Testis (tissue), 3 donors: ENCODE data around the gene CCNYL1. TPM values are rescaled to one million over a fixed set of nuclear protein-coding genes. Genes with fewer than 3 reads are reported as not detected.

ENCODE experiments used
- DNase-seq: peaks from one replicate; pipeline ENCODE4 v3.0.0-alpha.2; 2019
- H3K27ac ChIP-seq, 2 donors: fragments of 200-600 bp; sonication (generic); one replicate each; pipeline ENCODE4 v1.5.1; 2019
- H3K27me3 ChIP-seq: fragments of 200-600 bp; sonication (generic); one replicate; pipeline ENCODE4 v1.5.1; 2019
- H3K36me3 ChIP-seq: fragments of 200-600 bp; sonication (generic); one replicate; pipeline ENCODE4 v1.5.1; 2017; ENCODE audit warnings: low read depth; ENCODE audit errors: missing control alignments
- H3K4me1 ChIP-seq: fragments of 200-600 bp; sonication (generic); one replicate; pipeline ENCODE4 v1.5.1; 2019
- H3K4me3 ChIP-seq, 2 donors: fragments of 200-600 bp; sonication (generic); one replicate each; pipeline ENCODE4 v1.5.1; 2017 to 2019
- H3K9me3 ChIP-seq: fragments of 200-600 bp; sonication (generic); one replicate; pipeline ENCODE4 v1.5.1; 2017
- POLR2A ChIP-seq: fragments of 450-650 bp; IDR thresholded peaks from one replicate; pipeline ENCODE4 v1.6.1; 2017; ENCODE audit warnings: antibody characterized with exemption, mild to moderate bottlenecking, moderate library complexity
- WGBS, 2 donors: methylation state at CpG; one replicate each; pipeline ENCODE4 v1.1.5; 2018; 5-methylcytosine and 5-hydroxymethylcytosine counted together
- intact Hi-C: fragments of 100-400 bp; cut with DNase I; formaldehyde crosslinking; loops from one replicate; pipeline ENCODE4 v1.15.1; 2023; ENCODE audit warnings: low total_unique reads
- polyA plus RNA-seq: library from polyadenylated mRNA; stranded (reverse); fragments of 350-450 nt; fragmentation: Illumina TruSeq; extraction: RNeasy Lipid Tissue Mini Kit (QIAGEN cat#74804); gene quantifications from one replicate; pipeline ENCODE4 v1.2.3, GENCODE V29; 2014; ENCODE audit warnings: low read depth, low replicate concordance; ENCODE audit not compliant: insufficient read depth
- total RNA-seq, 2 donors: library from RNA; depleted of rRNA; stranded (reverse); fragments of >200 nt; gene quantifications; one replicate each; pipeline ENCODE4 v1.2.3, GENCODE V29; 2016
- TF ChIP-seq, protein P1 (sequence below), 3 experiments: fragments of 450-650 bp in 2 of 3; fragments of 200-600 bp in 1 of 3; sonication (generic) in 1 of 3; IDR thresholded peaks; one replicate each; pipeline ENCODE4 v1.5.1; 2016 to 2019; ENCODE audit warnings: antibody characterized with exemption in 3 of 3, mild to moderate bottlenecking in 2 of 3, moderate library complexity in 1 of 3

The CCNYL1 gene
- total and polyA plus RNA-seq, 3 donors from 2014 or later: 13.8 to 32.5 (median 25.6) TPM

DNA sequence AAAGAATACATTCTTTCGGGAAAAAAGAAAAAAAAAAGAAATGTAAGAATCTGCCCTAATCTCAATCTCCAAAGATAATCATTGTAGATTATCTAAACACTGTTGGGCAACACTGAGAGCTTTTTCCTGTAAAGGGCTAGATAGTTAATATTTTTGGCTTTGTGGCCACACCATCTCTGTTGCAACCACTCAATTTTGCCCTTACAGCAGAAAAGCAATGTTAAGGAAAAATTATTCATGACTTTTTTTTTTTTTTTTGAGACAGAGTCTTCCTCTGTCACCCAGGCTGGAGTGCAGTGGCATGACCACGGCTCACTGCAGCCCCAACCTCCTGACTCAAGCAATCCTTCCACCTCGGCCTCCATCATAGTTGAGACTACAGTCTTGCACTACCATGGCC, 75.6 kb downstream of the CCNYL1 start:
- no peaks in the 10 kb centered on the region for H3K9me3 ChIP-seq
- no peak overlapping the region for H3K4me3 ChIP-seq
- no peak for DNase-seq
- H3K36me3 ChIP-seq: no peaks in the 10 kb centered on the region
- TF ChIP-seq, protein P1, sequence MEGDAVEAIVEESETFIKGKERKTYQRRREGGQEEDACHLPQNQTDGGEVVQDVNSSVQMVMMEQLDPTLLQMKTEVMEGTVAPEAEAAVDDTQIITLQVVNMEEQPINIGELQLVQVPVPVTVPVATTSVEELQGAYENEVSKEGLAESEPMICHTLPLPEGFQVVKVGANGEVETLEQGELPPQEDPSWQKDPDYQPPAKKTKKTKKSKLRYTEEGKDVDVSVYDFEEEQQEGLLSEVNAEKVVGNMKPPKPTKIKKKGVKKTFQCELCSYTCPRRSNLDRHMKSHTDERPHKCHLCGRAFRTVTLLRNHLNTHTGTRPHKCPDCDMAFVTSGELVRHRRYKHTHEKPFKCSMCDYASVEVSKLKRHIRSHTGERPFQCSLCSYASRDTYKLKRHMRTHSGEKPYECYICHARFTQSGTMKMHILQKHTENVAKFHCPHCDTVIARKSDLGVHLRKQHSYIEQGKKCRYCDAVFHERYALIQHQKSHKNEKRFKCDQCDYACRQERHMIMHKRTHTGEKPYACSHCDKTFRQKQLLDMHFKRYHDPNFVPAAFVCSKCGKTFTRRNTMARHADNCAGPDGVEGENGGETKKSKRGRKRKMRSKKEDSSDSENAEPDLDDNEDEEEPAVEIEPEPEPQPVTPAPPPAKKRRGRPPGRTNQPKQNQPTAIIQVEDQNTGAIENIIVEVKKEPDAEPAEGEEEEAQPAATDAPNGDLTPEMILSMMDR (IDR thresholded peaks at IDR 0.05): no peak
- TF ChIP-seq POLR2A: no peak
- no peaks in the 10 kb centered on the region for H3K27me3 ChIP-seq
- WGBS, 2 donors: 91 to 94% methylated on average over 3 of the region's 3 CpGs
- no peak overlapping the region for H3K27ac ChIP-seq
- intact Hi-C loops: no loop called here
- no peaks in the 10 kb centered on the region for H3K4me1 ChIP-seq

DNA sequence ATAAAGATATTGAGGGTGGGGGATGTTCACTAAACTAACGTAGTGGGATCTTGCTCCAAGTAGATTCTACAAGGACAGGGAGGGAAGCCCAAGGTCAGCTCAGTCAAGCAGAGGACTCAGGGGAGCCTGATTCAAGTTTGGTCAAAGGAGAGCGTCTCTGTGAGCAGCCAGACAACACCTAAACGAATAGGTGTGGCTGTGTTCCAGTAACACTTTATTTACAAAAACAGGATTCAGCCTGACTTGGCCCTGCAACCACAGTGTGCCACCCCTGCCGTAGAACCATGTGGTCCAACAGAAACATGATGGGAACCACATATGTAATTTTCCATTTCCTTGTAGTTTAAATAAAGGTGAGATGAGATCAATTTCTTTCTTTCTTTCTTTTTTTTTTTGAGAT, 76.4 kb downstream of the CCNYL1 start:
- no peak for TF ChIP-seq POLR2A
- TF ChIP-seq, protein P1 (IDR thresholded peaks at IDR 0.05): no peak
- DNase-seq: no peak
- H3K27ac ChIP-seq: no peak overlapping the region
- no peaks in the 10 kb centered on the region for H3K36me3 ChIP-seq
- no peaks in the 10 kb centered on the region for H3K4me1 ChIP-seq
- no peak overlapping the region for H3K4me3 ChIP-seq
- whole genome bisulfite sequencing, 2 donors: 66 to 68% methylated on average over 4 of the region's 4 CpGs
- no peaks in the 10 kb centered on the region for H3K27me3 ChIP-seq
- intact Hi-C loops: no loop called here
- no peaks in the 10 kb centered on the region for H3K9me3 ChIP-seq

DNA sequence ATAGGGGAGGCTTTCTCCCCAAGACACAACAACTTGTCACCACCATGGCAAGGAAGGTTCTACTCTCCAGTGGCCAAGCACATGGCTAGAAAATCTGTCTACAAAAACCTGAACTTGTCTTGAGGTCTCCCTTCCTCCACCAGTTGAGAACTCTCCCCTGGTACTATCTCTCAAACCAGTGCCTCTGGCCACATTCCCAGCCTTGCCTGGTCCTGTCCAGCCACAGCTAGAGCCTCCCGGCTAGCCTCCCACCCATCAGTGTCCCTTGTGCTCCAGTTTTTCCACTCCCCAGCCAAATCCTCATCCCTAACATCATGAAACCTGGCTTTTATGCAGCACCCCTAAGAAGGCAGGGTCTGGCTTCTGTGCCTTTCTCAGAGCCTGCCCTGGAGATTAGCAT, 79.5 kb downstream of the CCNYL1 start:
- TF ChIP-seq, protein P1 (IDR thresholded peaks at IDR 0.05): no peak
- no peak for TF ChIP-seq POLR2A
- no peaks in the 10 kb centered on the region for H3K4me1 ChIP-seq
- no peaks in the 10 kb centered on the region for H3K9me3 ChIP-seq
- H3K4me3 ChIP-seq: no peak overlapping the region
- intact Hi-C loops: no loop called here
- WGBS, 2 donors: 50 to 70% methylated on average over 1 of the region's 1 CpG
- no peak for DNase-seq
- H3K36me3 ChIP-seq: no peaks in the 10 kb centered on the region
- no peak overlapping the region for H3K27ac ChIP-seq
- no peaks in the 10 kb centered on the region for H3K27me3 ChIP-seq

DNA sequence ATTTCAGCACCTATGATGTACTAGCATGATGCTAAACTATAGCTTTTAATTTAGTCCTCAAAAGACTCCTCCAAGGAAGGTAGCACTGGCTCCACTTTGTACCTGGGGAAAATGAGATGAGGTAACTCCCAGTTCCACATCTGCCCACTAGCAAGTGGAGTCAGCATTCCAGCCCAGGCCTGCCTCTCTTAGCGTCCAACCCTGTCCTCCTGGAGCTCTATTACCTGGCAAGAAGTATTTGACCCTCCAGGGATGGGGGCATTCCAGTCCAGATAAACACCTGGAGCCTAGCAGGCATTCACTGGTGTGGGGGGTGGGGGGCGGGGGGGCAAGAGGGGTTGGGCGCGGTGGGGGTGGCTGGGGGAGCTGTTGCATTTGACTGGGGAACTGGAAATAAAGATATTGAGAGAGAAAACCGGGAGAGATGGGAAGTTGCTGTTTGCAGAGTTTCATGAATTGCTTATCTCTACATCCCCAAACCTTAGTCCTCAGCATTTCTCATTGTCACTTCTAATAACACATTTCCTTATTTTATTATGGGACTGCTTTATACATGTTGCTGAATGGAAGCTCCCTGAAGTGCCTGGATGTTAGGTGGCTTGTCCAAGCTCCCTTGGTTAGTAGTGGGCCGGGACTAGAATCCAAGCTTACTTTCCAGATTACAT, 80.3 kb downstream of the CCNYL1 start:
- Histone ChIP-seq H3K36me3 (no peaks in the 10 kb centered on the region), H3K4me1 (no peaks in the 10 kb centered on the region), H3K4me3 (no peak overlapping the region), H3K27ac (no peak overlapping the region), H3K27me3 (no peaks in the 10 kb centered on the region), H3K9me3 (no peaks in the 10 kb centered on the region)
- intact Hi-C loops: no loop called here
- no peak for DNase-seq
- WGBS, 2 donors: 65 to 80% methylated on average over 6 of the region's 6 CpGs
- no peak for TF ChIP-seq POLR2A
- TF ChIP-seq, protein P1 (IDR thresholded peaks at IDR 0.05): no peak

DNA sequence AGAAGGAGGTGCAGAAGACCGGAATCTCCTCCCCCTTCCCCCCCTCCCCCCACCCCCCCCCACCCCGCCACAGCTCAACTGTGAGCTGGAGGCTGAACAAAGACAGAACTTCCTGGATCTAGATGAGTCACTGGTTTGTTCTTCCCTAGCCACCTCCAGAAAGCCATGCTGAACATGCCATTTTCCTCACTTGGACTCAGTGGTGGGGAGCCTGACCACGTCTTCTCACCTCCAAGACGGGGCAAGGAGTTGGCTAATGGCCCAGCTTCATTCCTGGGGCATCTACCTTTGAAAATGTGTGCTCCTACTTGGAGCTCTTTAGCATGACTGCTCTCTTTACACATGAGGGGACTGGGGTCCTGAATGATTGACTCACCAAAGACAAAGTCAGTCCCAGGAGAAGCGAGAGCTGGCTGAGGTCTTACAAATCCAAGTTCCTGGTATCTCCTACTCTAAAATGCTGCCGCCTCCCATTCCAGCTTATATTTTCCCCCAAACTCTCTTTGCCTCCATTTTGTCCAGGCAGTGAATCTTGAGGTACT, 80.9 kb downstream of the CCNYL1 start:
- H3K9me3 ChIP-seq: no peaks in the 10 kb centered on the region
- no peaks in the 10 kb centered on the region for H3K36me3 ChIP-seq
- no peak overlapping the region for H3K27ac ChIP-seq
- no peak for DNase-seq
- H3K27me3 ChIP-seq: no peaks in the 10 kb centered on the region
- no peak for TF ChIP-seq POLR2A
- TF ChIP-seq, protein P1 (IDR thresholded peaks at IDR 0.05): no peak
- 69 to 79% methylated on average over 5 to 6 of the region's 6 CpGs for WGBS, 2 donors
- intact Hi-C loops: no loop called here
- no peaks in the 10 kb centered on the region for H3K4me1 ChIP-seq
- H3K4me3 ChIP-seq: no peak overlapping the region
